ENCODE data around the gene MRPL19.

DNA sequence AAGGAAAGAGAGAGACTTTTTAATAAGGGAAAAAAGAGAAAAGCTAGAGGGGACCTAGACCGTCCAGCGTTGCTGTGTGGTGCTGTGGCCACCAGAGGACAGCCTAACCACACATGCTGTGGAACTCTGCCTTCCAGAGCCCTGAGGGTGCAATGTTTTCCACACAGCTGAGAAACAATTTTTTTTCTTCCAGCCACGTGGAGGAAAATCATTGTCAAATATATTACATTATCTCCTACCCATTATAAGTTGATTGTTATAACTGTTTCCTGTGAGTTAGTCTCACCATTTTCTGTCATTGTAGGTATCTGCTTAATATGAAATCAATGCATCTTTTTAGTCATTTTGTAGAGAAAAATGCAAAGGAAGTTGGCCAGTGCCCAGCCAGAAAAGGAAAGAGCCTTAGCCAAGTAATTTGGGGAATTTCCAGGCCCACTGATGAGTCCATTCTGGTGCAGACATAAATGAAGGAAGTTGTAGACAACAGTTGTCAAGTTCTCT lies 5.9 kb upstream of the MRPL19 start:
- TF ChIP-seq, protein P1, sequence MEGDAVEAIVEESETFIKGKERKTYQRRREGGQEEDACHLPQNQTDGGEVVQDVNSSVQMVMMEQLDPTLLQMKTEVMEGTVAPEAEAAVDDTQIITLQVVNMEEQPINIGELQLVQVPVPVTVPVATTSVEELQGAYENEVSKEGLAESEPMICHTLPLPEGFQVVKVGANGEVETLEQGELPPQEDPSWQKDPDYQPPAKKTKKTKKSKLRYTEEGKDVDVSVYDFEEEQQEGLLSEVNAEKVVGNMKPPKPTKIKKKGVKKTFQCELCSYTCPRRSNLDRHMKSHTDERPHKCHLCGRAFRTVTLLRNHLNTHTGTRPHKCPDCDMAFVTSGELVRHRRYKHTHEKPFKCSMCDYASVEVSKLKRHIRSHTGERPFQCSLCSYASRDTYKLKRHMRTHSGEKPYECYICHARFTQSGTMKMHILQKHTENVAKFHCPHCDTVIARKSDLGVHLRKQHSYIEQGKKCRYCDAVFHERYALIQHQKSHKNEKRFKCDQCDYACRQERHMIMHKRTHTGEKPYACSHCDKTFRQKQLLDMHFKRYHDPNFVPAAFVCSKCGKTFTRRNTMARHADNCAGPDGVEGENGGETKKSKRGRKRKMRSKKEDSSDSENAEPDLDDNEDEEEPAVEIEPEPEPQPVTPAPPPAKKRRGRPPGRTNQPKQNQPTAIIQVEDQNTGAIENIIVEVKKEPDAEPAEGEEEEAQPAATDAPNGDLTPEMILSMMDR (IDR thresholded peaks at IDR 0.05), result peak in 1 of 3 donors; percentile 89
- no peak for TF ChIP-seq POLR2A (IDR thresholded peaks at IDR 0.05)

Measured in lower leg skin (tissue), 3 donors.